Fibroblast of the conjunctiva (primary cell): ENCODE results near the gene PJA1.

Source experiments
- DNase-seq: peaks from one replicate; pipeline ENCODE4 v3.0.0-alpha.2; 2010; ENCODE audit warnings: low read depth

Gene PJA1, protein sequence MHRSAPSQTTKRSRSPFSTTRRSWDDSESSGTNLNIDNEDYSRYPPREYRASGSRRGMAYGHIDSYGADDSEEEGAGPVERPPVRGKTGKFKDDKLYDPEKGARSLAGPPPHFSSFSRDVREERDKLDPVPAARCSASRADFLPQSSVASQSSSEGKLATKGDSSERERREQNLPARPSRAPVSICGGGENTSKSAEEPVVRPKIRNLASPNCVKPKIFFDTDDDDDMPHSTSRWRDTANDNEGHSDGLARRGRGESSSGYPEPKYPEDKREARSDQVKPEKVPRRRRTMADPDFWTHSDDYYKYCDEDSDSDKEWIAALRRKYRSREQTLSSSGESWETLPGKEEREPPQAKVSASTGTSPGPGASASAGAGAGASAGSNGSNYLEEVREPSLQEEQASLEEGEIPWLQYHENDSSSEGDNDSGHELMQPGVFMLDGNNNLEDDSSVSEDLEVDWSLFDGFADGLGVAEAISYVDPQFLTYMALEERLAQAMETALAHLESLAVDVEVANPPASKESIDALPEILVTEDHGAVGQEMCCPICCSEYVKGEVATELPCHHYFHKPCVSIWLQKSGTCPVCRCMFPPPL

DNA sequence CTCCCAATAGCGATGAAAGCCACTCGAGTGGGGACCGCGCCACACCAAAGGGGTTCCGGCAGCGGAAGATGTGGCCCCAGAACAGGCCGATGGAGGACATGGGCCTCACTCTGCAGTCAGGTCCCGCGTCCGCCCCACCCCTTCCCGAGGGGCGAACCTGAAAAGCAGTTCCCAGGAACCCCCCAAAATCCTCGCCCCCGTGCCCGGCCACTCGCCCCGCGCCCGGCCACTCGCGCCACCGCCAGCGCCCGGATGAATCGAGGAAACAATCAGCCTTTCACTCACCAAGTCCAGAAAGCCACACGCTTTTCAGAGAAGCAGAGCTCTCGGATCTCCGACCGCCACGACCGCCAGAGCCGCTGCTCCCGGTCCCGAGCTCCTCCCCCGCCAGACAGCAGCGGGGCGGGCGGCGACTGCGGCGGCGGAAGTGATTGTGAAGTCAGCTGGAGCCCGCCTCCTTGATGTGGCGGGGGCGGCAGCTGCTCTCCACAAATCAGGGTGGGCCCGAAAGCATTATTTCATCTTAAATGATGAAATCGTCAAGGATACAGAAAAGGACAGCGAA, at the start of gene PJA1:
Gene PJA1, minus strand, starts transcription at position 367 of the 565 bp plus-strand sequence. CDS start 2,380 bp downstream, outside the sequence.
- peak; percentile 40 for DNase-seq

DNA sequence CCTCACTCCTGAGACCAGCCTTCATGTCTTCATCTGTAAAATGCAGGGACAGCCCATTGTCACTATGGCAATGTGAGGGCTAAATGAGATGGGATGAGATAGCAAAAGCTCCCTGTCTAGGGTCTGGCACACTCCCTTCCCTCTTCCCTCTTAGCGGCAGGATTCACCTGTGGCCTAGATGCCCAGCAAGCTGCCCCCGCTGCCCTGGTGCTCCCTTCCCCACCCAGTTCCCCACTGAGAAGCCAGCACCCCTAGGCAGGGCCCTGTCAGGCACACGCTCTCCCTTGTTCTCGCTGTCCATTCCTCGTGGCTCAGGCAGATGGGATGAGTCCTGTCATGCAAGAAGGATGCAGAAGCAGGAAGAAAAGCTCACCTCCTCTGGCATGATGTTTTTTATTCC, 49.2 kb upstream of the PJA1 start:
- DNase-seq: no peak

DNA sequence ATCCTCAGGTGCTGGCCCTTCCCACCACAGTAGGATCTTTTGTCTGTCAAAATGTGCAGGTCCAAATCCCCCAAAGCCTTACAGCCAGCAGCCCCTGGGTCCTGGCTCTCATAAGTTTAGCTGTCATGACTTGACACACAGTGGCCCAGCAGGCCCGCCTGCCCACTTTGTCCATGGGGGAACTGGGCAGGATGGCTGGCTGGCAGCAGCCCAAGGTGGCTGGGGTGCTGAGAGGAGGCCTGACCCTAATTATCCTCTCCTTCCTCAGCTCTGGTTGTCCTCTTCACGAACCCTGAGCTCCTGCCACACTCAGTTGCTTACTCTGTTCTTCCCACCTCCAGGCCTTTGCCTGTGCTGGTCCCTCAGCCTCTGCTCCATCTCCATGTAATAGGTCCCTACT, 46.4 kb upstream of the PJA1 start:
- no peak for DNase-seq

DNA sequence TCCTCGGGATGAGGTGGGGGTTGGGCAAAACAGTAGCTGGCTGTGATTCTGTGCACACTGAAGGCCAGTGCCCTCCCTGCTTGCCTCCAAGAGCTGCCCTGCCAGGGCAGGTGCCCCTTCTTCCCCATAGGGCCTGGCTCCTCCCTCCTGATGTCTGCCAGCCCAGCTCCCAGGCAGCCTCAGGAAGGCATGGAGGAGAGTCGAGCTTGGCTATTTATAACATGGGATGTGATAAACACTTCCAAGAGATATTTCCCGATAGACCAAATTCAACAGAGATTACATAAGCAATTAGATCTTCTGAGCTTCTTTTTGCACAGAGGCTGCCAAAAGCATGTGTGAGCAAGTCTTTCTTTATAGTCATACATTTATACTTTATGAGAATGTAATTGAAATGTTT, 45.3 kb upstream of the PJA1 start:
- DNase-seq: no peak

DNA sequence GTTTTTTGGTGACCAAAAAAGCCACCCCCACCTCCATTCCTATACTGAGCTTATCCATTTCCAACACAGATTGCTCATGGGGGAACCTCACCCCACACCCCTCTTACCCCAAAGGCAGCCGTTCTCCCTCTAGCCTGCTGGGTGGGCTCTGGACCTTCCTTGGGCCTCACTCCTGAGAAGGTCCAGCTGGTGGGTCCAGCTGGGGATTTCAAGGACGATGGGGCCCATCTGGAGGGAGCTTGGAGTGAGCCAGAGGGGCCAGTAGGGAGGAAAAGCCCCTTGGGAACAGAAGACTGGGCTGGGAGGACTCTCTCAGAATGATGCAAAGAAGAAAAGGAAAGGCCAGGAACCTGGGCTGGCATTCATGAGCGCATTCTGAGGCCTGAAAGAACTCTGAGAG, 42.0 kb upstream of the PJA1 start:
- DNase-seq: no peak

DNA sequence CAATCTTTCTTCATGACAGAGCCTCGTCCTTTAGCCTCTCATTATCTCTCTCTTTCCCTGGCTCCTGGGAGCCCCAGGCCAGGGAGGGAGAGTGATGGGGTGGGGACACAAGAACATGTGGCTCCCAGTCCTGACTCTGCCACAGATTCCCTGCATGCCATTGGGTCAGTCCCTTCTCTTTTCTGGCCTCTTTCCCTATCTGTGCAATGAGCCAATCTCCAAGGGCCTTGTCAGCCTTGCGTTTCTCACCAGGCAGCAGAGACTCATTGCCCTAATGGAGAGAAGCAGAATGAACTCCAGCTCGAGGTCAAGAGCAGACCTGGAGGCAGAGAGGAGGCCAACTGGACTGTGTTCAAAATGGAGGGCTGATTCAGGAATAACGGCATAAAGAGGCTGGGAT, 38.4 kb upstream of the PJA1 start:
- no peak for DNase-seq

DNA sequence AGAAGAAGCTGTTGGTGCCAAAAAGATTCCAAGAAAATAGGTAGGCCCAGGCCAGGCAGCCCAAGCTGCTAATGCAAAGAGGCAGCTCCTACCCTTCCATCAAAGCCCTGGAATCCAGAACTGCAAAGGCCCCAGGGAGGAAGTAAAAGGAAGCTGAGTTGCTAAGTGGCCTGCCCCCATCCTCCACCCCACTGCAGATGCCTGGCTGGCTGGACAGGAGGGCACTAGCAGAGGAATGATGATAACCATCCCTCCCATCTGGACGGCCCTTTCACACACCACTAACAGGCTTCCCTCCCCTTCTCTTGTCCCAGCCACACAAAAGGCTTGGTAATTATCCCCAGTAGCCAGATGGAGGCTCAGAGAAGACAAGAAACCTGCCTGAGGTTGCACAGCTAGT, 32.4 kb upstream of the PJA1 start:
- DNase-seq: no peak

DNA sequence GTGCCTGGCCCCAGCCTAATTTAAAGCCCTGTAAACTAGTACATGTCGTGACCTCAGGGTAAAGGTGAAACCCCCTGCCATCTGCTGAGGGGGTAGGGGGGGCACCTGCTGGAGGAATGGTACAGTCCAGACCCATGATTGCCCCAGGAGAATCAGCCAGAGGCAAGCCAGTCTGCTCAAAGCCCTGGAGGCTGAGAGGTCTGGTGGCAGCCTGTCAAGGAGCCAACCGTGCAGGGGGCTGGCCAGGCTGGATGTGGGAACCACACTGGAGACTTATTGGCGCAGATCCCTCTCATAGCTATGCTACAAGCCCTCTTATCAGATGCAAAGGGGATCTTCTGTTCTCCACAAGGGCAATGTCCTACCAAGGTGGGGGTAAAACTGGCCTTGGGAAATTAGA, 31.4 kb upstream of the PJA1 start:
- DNase-seq: no peak

DNA sequence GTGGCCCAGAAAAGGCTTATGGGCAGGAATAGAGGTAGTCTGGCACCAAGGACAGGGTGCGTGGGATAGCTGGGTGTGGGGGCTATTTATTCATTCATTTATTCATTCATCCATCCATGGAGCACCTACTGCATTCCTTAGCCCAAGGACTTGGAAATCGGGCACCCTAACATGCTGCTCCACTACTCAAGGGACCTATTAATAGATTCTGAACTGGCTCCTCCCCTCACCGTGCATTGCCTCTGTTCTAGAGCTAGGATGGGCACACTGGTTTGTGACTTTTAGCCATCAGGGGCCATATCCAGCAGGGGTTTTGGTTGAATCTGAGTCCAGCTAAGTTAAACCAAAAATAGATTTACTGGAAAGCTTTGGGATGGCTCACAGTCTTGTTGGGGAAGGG, 30.6 kb upstream of the PJA1 start:
- no peak for DNase-seq

DNA sequence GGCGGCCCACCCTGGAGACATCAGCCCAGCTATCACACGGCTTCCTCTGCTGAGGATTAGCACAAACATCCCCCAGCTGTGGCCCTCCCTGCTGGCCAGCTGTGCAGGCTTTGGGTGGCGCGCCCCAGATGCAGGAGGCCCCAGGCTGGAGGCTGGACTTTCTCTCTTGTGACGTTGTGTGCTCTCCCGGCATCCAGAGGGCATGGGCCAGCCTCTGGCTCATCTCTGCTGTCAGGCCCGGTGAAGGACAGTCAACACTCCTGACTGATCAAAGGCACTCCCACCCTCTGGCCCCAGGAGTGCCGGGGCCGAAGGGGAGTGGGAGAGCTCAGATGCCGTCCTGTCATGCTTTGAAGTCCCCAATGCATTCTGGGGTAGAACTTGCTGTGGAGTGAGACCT, 29.9 kb upstream of the PJA1 start:
- DNase-seq: no peak

DNA sequence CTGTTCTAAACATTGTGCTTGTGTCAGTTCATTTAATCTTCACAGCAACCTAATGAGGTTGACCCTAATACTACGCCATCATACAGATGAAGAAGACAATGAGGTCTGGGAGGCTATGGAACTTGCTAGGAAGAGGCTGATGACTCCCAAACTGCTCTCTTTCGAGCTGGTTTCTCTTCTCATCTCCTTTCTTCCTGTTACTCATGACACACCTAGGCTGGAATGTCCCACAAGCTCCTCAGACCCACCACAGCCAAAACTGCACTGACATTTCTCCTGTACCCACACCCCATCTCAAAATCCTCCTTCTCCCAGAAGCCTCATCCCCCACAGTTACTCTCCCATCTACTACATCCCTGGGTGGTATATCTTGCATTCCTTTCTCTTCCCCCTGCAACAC, 27.4 kb upstream of the PJA1 start:
- DNase-seq: no peak

DNA sequence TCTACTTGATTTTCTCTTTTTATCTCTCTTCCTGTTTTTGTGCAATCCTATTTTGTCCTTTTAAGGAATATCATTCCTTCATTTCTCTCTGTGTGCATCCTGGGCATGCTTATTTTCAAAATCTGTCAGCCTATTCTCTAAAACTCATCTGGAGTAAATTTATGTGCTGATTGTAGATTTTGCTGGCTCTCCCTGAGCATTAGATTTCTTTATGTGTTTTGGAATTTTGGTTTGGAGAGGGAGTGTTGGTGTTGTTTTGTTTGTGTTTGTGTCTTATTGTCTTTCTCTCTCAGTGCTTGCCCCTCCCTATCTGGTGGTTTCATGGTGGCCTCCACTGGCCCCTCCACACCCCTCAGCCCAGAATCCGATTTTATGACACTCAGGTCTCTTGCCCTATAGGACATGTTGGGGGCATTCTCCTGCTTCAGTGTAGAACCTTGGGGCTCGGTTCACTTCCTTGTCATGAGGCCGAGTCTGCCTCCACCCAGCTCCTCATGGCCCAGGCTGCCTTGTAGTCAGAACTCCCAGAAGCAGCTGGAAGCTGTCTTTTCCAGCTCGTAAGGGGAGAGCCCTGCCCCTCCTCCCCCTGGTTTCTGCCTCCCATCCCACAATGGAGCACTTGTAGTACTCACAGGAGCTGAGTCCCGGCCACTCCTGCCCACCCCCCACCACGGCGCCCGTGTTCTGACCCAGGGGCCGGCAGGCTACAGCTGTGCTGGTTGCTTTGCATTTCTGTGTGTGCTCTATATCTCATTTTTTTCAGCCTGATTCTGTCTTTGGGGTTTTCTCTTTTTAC, 24.5 kb upstream of the PJA1 start:
- no peak for DNase-seq

DNA sequence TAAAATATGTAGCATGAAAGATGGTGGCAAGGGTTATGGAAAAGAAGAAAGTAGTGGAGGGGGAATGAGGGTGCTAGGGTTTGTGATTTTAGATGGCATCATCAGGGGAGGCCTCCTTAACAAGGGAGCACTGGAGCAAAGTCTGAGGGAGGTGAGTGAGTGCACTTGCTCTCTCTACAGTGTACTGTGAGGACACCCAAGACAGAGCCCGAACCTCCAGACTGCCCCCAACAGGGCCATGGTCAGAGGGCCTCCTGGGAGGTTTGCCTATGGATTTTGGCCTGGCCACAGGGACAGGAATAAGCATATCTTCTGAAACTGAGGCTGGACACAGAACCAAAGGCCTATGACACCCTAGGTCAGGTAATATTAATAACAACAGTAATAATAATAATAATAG, 21.4 kb upstream of the PJA1 start:
- no peak for DNase-seq

DNA sequence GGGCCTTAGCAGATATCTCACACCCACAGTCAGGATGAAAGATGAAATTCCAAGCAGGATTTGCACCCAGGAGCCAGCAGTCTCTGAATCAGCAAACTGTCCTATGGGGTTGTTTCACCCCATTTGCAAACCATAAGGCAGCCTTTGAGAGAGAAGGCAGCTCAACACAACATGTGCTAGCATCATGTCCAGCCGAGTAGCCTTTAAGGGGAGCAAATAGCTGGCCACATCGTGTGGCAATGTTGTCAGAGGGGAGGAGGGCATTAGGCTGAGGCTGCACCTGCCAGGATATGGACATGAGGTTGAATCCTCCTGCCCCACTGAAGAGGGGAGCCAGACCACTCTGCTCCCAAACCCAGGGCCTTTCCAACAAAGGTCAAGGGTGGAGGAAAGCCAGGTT, 20.6 kb upstream of the PJA1 start:
- DNase-seq: no peak

DNA sequence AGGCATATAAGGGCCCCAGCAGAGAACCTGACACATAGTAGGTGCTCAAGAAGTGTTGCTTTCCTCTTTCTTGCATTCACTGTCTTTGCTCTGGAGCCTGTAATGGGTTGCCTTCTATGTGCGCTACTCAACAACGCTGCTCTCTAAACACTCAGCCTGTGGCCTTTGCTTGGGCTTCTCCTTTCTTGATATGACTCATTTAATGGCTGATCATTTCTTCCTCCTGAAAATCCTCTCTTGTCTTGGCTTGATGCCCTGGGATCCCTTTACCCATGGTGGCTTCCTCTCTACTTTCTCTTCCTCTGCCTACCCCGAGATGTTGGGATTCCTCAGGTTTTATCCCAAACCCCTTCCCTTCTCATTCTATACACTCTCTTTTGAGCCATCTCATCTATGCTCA, 19.9 kb upstream of the PJA1 start:
- DNase-seq: no peak

DNA sequence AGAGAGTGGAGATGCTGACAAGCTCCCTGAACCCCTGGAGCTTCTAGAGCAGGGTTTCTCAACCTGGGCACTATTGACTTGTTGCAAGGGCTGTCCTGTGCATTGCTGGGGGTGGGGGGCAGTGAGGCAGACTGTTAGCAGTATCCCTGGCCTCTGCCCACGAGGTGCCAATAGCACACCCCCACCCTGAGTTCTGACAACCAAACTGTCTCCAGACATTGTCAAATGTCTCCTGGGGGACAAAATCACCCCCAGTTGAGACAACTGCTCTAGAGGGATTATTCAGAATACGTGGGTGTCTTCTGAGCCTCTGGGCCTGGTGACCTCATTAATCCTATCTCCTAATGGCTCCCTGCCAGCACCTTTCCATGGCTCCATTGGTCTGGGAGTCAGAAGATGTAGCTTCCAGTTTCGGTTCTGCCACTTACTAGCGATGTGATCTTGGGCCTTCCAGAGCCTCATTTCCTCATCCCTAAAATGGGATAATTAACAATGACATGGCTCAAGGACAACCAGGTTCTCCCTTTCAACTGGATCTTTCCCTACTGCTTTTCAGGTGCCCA, 17.6 kb upstream of the PJA1 start:
- no peak for DNase-seq

DNA sequence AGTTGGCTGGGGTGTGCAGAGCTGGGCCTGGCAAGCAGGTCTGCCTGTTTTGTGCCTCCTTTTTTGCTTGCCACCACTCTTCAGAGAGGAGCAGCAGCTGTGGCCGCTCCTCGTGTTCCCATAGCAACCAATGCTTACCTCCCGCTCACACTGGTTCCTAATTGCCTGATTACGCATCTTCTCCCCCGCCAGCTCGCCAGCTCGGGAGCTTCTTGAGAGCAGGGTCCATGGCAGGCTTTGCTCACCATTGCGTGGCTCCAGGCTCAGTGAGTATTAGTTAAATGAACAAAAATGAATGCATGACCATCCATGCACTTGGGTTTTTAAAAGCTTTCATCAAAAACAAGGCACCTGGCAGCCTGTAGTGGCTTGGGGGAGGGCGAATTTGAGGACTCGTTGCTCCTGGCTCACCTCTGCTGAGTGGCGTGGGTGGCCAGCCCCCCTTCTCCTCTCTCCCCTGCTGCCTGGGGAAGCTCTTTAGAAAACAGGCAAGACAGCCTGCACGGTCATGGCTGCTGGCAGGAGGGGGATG, 14.2 kb upstream of the PJA1 start:
- no peak for DNase-seq

DNA sequence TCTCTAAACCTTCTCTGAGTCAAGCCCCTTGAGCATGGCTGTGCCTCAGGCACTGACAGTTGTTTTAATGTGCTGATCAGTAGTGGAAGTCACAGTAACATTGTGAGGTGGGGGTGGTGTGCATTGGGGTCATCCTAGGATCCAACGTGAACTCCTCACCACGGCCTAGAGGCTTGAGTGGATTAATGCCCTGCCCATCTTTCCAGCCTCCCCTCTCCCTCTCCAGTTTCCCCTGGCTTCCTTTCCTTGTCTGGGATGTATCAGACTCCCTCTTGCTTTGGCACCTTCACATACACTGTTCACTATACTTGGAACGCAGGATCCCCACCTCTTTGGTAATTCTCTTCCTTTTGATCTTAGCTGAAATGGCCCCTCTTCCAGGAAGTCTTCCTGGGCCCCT, 13.3 kb upstream of the PJA1 start:
- DNase-seq: no peak

DNA sequence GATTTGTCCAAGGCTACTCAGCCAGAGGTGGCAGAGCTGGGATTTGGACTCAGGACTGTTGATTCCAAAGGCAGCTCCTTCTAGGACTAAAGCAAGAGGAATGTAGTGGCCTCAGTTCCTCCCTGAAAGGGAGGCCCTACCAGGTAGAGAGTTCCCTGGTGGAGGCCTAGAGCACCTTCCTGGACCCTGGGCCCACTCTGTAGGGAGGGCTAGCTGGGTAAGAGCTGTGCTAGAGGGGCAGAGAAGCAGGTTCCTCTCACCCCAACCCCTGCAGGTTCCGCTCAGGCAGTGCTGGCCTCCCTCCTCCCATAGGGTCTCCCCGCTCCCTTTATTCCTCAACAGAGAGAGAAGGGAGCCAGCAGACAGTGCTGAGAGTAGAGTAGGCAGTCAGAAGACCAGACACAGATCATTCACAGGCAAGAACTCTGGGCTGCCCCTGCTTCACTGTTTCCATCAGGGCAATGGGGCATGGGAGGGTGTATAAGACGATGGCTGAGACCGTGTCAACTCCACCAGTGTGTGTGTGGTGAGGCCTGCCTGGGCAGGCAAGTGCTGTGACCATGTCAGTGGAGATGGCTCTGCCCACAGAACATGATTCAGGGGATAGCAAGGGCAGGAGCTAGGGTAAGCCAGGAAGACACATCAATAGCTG, 12.4 kb upstream of the PJA1 start:
- no peak for DNase-seq

DNA sequence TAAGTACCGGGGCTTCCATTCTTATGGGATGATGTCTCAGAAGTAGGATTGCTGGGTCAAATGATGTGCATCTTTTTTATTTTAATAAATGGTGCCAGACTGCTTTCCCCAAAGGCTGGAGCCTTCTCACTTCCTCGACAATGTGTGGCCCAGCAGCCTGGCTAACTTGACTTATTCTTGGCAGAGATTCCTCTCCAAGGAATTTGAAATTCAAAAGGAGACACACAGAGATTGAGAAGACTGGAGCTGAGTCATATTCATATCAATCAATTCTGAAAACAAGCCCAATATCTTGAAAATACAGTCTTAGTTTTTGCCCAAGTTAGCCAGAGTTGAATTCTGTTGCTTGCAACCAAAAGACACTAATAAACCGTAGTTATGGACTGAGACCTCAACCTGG, 10.8 kb upstream of the PJA1 start:
- DNase-seq: no peak

DNA sequence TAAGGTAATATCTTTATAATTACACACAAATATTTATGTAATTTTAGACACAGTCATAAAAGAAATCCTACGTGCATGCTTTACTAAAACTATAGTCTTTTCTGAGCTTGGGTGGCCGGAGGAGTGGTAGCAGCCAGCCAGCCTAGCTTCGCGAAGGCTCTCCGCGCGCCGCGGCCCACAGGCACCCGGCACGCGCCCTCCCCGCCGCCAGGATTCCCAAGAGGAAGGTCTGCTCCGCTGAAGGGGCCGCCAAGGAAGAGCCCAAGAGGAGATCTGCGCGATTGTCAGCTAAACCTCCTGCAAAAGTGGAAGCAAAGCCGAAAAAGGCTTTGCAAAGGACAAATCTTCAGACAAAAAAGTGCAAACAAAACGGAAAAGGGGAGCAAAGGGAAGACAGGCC, 8.7 kb upstream of the PJA1 start:
- no peak for DNase-seq

DNA sequence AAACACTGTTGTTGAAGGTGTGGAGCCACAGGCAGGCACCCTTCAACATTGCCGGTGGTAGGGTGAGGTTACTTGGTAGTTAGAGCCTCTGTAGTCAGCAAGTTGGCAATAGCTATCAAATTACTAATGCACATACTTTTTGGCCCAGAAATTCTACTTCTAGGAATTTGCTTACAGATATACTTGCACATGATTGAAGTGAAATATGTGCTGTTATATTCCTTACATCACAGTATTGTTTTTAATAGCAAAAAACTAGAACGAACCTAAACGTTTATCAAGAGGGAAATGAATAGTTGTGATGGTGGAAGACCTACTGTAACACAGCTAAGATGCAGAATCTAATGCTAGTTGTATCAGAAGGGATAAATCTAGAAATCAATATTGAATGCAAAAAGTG, 7.7 kb upstream of the PJA1 start:
- no peak for DNase-seq
